Hematopoietic multipotent progenitor cell treated with erythropoietin and hydrocortisone succinate and interleukin-3 and kit ligand, for 15 days (in vitro differentiated cells): ENCODE data around the gene ITPR1.
"Not testable (repeated sequence)": the region's sequence is repeated elsewhere in the genome, so short reads cannot be mapped to it uniquely, and the experiment has no call there.

Experiments
- DNase-seq: peaks from one replicate; pipeline ENCODE4 v3.0.0-alpha.2; 2015; ENCODE audit warnings: low spot score

ITPR1 gene

GRCh38 chr3:4597208-4597985 is 104.2 kb downstream of the ITPR1 start:
- no peak for DNase-seq

DNA sequence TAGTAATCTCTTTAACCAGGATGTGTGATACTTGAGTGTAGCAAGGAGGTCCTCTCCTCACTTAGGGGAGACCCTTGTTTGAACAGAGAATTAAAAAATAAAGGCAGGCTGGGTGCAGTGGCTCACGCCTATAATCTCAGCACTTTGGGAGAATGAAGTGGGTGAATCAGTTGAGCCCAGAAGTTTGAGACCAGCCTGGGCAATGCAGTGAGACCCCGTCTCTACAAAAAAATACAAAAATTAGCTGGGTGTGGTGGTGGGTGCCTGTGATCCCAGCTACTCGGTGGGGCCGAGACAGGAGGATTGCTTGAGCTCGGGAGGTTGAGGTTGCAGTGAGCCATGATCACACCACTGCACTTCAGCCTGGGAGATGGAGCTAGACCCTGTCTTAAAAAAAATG is 105.1 kb downstream of the ITPR1 start:
- not testable (repeated sequence) for DNase-seq

- no peak for DNase-seq
These were observed 106.5 kb downstream of the ITPR1 start for GRCh38 chr3:4599612-4600011.

- no peak for DNase-seq
These were observed 107.3 kb downstream of the ITPR1 start for GRCh38 chr3:4600493-4600892.

DNA sequence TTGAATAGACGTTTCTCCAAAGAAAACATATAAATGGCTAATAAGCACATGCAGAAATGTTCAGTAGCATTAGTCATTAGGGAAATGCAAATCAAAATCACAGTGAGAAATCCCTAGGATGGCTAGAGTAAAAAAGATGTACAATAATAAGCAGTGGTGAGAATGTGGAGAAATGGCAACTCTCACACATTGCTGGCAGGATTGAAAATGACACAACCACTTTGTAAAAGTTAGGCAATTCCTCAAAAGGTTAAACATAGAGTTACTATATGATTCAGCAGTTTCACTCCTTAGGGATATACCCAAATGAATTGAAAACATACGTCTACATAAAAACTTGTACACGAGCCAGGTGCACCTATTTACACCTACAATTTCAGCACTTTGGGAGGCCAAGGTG is 108.7 kb downstream of the ITPR1 start:
- no peak for DNase-seq

DNA sequence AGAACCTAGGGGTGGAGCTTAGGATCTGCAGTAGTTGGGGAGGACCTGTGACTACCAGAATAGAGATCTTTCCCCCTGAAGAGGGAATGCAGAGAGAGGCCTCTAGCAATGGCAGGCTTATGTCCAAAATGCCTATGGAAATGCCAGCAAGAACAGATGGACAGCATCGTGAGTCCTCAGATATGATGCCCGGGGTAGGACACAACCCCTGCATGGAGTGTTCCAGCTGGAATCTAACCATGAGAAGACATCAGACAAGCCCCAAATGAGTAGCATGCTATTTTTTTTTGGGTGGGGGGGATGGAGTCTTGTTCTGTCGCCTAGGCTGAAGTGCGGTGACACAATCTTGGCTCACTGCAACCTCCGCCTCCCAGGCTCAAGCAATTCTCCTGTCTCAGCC is 111.5 kb downstream of the ITPR1 start:
- DNase-seq = no peak

GRCh38 chr3:4606911-4607310 is 113.8 kb downstream of the ITPR1 start:
- no peak for DNase-seq

GRCh38 chr3:4613366-4613765 is 120.2 kb downstream of the ITPR1 start:
- DNase-seq = no peak

- no peak for DNase-seq
These were observed 120.9 kb downstream of the ITPR1 start for GRCh38 chr3:4614070-4614469.

- no peak for DNase-seq
These were observed 121.8 kb downstream of the ITPR1 start for GRCh38 chr3:4614927-4615326.

DNA sequence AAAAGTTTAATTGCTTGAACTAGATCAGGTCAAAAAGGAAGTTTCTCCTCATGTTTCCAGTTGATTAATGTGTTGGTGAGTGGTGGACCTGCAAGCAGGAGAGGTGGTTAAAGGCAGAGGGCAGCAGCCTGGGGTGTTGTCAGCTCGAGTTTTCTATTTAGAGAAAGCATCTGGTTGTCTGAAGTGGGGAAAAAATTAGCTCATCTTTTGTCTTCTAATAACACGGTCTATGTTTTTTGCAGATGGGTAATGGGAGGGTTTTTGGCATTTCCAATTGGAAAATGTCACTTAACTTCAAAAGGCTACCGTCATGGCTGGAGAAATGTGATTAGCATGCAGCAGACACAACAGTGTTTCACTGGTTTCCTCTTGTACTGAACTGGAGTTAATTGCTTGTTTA is 122.6 kb downstream of the ITPR1 start:
- DNase-seq = no peak

GRCh38 chr3:4623421-4623999 is 130.4 kb downstream of the ITPR1 start:
- no peak for DNase-seq

DNA sequence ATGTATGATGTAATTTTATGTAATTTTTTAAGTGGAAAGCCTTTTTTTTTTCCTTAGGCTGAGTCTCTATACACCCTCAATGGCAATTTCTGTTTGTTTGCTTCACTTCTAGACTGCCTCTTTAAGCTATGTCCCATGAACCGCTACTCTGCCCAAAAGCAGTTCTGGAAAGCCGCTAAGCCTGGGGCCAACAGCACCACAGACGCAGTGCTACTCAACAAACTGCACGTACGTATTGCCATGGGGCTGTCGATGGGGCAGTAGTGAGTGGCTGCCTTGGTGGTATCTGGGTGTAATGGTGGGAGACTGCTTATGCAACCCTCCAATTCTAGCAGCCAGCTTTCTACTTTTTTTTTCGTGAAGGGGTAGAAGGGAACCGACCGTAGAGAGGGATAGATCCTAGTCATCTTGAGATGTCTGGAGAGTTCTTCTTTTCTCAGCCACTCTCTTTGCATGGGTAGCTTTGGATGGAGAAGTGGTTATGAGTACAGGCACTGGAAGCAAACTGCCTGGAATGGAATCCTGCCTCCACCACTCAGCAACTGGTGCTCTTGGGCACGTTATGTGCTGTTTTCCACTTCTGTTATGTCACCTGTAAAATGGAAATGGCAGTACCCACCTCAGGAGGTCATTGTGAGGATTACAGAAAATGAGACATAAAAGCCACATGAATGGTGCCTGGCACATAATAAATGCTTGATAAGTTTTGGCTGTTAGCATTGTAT is 134.7 kb downstream of the ITPR1 start:
- no peak for DNase-seq

DNA sequence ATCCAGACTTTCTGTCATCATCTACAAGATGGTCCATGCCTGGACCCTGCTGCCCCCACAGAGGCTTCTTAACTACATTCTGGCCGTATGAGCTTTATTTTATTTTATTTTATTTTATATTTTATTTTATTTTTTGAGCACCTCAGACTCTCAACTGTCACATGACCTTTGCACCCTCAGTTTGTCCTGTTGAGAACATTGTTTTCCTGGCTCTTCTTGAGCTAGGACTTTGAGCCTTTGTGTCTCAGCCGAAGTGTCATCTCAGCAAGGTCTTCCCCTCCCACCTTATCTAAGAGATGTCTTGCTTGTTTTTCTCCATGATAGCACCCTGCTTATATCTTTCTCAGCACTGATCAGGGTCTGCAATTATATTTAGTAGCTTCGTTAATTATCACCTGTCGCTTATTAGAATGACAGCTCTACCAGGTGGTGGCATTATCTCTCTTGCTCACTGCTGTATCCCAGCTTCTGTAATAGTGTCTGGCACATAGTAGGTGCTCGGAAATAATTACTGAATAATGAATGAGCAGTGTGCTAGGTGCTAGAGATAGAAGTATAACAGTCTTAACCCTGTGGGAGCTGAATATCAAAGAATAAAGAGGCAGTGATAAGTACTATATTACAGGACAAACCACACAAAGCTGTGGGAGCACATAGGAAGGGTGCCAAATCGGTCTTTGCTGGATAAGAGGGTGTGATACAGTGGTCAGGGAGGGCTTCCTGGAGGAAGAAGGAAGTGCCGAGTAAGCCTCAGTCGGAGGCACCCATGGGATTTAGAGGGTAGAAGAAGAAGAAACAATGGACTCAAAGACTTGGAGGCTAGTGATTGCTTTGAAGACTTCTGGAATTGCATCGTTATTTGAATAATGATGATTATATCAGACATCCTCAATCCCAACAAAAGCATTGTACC is 136.2 kb downstream of the ITPR1 start:
- no peak for DNase-seq

GRCh38 chr3:4633078-4634004 is 140.2 kb downstream of the ITPR1 start:
- peak; percentile 71 for DNase-seq

GRCh38 chr3:4634894-4635293 is 141.7 kb downstream of the ITPR1 start:
- DNase-seq = no peak

GRCh38 chr3:4637265-4637664 is 144.1 kb downstream of the ITPR1 start:
- DNase-seq = no peak

DNA sequence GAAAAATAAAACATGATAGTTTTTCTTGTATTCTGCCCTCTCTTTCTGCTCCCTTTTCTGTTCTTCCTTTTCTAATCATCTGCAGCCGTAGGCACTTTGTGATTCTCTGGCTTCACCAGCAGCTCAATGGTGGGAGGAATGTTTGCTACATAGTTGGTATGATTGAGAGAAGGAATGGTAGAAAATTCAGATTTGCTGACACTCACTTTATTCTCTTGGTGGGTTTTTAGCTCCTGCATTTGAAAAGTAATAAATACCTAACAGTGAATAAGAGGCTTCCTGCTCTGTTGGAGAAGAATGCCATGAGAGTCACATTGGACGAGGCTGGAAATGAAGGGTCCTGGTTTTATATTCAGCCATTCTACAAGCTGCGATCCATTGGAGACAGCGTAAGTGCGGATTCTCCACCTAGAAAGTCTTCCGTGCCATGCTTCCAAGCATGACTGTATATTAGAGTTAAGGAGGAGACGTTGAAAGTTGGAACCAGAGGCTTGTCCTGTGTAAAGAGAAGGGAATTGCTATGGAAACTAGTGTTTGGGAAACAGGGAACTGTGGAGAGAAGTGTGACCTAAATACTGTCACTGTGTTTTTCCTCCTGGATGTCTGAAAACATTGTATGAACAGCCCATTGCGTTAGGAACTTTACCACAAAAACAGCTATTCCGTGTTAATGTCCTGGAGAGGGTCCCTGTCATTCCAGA is 148.9 kb downstream of the ITPR1 start:
- no peak for DNase-seq

- DNase-seq = no peak
These were observed 149.5 kb downstream of the ITPR1 start for GRCh38 chr3:4642611-4643010.

- no peak for DNase-seq
These were observed 150.9 kb downstream of the ITPR1 start for GRCh38 chr3:4643904-4644547.
